GM15510 (cell line): Measurements from ENCODE around the gene DHCR7.

Experiments used
- POLR2A ChIP-seq: IDR thresholded peaks from 3 replicates; pipeline ENCODE4 v1.6.1; 2011; ENCODE audit warnings: borderline replicate concordance; ENCODE audit not compliant: insufficient read length; ENCODE audit errors: extremely low read depth

DHCR7 gene

DNA sequence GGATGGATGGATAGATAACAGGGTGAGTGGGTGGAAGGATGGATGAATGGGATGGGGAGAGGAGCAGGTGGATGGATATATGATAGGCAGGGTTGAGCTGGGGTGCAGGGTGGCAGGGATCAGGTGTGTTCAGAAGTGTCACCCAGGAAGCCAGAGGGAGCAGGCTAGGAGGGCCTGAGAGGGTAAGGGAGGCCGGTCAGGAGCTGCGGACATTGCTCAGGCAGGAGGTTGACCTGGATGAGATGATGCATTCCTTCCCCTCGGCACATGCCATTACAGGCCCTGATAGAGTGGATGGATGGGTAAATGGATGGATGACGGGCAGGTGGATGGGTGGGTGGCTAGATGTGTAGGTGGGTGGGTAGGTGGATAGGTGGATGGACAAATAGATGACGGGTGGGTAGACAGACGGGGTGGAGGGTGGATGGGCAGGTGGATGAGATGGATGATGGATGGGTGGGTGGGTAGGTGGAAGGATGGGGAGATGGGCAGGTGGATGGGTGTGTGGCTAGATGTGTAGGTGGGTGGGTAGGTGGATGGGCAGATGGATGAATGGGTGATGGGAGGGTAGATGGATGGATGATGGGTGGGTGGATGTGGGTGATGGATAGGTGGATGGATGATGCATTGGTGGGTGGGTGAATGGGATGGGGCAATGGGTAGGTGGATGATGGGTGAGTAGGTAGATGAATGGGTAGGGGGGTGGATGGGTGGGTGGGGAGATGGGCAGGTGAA, 8.0 kb downstream of the DHCR7 start:
- TF ChIP-seq POLR2A = no peak

DNA sequence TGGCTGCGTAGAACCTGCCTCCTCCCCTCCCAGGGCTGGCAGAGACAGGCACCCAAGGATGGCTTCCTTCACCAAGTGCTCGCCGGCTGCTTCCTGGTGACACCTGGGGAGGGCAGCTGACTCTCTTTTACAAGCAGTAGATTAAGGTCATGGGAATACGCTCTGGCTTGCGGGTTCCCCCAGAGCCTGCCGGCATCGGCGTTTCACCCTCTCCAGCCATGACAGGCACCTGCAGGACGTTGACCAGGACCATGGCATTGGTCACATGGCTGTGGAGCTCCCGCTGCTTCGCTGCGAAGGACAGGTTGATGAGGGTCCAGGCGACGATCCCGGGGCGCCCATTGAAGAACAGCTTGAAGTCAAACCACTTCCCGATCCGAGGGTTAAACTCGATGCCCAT, 9.5 kb downstream of the DHCR7 start:
- no peak for TF ChIP-seq POLR2A

DNA sequence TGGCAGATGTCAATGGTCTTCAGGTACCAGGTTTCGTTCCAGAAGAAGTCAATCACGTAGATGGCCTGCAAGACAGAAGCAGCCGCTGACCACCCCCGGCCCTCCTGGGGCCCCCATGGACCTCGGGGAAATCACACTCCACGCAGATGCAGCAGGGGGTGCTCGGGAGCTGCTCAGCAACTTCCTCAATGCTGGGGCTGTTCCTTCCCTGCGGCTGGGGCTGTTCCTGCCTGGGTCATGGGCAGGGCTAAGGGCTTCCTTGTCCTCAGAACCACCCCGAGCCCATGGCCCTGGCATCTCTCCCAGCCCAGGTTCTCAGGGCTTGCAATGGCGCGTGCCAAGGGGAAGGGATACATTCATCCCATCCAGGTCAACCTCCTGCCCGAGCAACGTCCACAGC, 10.3 kb downstream of the DHCR7 start:
- TF ChIP-seq POLR2A = no peak

DNA sequence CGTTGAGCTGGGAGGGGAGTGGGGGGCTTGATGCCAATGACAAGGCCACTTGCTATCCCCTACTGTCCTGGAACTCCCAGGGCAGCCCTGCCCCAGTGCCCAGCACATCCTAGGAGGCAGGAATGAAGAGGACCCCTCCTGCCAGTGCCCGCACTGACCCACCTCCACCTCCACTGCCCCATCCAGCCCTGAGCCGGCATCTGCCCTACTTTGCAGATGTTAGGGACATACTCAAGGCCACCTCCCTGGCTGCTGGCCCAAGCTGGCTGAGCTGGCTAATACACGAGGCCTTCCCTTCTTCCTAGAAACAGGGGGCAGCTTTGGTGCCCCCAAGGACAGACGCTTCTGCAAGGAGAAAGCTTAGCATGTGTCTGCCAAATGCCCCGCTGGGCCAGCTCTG, 10.8 kb downstream of the DHCR7 start:
- no peak for TF ChIP-seq POLR2A

DNA sequence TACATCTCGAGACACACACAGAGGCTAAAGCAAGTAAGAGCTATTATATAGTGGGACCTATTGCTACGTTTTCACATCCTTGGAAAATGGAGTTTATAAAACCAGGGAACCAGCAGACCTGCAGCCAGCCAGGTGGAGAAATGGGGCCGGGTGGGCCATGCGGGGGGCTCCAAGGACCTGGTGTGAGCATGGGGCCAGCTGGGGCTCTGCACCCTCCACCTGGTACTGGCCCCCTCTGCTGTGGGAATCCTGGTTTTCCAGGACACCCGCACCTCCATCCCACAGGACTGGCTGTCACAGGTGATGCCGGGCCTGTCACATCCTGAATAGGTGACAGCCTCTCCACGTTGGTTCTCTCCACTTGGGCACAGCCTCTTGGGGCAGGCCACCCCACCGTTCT, 11.3 kb downstream of the DHCR7 start:
- TF ChIP-seq POLR2A = no peak

DNA sequence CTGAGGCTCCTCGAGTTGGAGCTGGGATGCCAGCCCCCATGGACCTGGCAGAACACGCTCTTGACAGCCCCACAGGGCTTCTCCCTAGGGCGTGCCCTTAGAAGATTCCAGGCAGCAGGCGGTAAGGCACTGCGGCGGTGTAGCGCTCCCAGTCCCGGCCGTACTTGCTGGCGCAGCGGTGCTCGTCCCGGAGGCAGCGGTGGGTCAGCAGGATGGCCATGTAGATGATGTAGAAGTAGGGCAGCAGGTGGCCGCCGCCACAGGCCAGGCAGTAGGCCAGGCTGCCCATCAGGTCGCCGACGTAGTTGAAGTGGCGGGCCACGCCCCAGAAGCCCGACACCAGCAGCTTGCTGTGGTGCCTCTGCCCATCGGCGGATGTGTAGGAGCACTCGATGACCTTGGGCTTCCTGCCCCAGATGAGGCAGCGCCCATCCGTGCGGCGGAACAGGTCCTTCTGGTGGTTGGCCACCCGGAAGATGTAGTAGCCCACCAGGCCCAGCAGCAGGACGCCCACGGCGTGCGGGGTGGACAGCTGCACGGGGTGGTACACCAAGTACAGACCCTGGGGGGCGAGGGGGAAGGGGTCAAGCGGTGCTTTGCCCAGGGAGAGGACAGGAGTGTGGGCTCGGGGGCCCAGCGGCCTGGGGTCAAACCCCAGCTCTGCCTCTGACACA, 12.8 kb downstream of the DHCR7 start:
- no peak for TF ChIP-seq POLR2A

DNA sequence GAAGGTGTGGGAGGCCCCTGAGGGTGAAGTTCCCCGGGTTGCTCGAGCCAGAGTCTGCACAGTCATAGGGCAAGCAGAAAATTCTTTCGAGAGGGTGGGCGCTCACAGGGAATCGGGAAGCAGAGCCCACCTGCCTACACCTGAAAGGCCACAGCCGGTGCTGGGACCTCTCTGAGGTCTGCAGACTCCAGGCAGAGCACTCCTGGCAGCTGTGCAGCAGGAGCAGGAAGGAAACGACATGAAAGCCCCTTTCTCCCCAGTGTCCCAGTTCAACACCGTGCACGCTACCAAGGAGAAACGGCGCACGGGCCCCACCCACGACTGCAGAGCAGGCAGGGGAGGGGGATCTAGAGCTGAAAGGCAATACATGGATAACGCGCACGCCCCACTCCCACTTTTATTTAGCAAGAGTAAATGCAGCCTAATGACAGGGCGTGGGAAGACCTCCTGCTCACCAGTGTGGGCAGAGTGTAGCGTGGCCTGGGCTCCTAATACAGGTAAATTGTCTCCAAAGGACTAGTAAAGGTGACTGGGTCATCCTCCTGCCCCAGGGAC, 13.5 kb downstream of the DHCR7 start:
- no peak for TF ChIP-seq POLR2A

DNA sequence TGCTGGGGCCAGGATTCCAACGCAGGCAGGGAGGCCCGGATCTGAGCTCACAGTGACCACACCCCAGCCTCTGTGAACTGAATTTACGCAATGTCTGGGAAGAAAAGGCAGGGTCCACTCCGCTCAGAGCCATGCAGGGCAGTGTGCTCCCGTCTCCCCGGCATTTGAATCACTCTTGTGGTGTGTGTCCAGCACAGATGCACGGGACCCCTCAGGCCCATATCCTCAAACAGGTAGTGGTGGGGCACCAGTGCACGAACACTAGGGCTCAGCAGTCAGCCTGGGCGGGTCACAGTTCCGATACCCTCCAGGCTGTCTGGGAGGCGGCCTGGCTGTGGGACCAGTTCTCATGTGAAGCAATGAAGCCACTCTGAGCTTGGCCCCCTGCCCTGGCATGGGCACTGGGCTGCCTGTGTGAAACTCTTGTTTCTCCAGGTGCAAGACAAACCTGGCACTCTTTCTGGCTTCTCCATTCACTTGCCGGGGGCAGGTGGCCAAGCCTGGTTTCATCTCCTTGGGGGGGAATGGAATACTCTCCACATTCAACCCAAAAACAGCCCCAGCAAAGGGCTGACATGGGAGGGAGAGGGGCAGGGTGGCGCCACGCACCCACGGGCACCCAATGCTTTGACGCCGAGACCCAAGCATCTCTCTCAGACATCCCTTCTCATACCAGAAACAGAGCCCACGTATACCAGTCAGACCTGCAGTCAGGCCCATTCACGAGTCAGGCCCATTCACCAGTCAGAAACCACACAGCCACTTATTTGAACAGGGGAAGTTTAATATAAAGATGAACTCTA, 14.3 kb downstream of the DHCR7 start:
- no peak for TF ChIP-seq POLR2A

DNA sequence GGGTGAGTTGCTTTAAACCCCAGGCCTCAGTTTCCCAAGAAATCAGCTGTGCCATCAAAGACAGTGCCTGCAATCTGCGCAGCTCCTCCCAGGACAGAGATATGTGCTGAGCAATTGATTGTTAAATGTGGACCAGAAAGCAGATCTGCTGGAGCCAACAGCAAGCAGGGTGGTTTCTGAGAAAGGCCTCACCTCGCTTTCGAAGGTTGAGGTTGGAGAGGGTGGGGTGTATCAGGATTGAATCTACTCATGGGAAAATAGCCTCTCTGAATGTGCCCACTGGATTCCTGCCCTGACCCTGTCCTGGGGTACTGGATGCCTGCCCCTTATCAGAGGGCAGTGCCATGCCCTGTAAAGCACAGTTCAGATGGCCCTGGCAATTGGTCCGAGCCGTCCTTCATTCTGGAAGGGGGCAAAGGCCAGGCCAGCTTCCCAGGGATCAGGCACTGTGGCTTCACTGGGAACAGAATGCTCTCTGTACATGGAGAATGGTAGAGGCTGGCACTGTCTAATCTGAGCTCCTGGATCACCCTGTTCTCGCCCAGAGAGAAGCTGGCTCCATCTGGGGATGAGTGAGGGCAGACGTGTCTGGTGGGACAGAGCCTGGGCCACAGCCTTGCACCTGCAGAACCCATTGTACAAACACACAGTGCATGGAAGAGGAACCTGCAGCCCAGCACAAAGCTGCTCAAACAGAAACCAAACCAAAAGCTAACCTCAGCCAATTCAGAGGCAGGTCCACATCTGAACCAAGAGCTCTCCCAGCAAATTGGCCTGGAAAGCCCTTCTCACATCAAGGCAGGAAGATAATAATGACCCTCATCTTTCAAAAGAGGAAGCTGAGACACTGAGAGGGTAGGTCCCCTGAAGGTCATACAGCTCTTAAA, 15.2 kb downstream of the DHCR7 start:
- no peak for TF ChIP-seq POLR2A

DNA sequence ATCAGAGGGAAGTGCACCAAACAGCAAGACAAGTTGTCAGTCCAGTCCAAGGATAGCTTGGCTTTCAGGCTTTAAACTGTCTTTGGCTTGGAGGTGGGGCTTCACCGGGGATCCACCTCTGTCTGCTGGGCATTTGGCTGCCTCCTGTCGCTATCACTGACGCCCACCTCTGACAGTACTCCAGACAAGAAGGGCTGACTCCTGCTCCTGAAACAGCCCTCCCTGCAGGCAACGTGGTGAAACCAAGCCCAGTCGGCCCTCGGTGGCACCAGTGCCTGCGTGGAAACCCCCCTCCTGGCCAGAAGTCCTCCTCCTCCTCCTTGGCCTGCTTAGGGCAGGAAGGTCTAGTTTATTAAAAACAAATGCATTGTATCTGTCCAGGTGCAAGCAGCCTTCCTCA, 16.9 kb downstream of the DHCR7 start:
- no peak for TF ChIP-seq POLR2A

DNA sequence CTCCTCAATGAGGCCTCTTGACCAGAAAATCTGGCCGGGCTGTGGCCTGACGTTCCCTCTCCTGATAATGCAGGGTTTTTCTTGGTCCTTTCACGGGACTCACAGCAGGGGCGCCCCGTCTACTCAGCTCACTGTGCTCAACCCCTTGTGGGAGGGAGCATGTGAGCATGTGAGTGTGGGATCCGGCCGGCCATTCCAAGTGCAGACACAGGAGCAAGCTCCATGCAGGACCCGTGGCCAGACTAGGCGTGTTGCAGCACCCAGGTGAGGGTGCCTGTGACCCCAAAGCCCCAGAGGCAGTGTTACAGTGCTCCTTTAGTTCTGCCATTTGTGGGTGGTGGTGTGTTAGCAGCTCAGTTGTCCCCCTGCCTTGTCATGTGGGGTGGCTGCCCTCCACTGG, 18.0 kb downstream of the DHCR7 start:
- TF ChIP-seq POLR2A = no peak

DNA sequence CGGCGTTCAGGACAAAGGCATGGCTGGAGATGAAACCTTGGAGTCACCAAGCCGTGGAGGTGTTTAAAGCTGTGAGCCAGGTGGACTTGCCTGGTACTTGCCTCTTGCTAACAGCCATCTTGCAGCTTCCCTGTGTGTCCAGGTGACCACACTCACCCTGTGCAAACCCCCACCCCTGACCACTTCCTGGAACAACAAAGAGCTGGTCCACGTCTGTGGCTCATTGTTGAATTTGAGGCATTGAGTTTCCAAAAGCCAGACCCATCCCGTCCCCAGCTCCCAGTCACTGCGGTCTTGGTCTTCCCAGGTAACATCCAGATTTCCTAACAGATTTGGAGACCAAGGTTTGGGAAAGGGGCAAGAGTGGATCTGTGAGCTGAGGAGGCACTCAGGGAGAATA, 18.5 kb downstream of the DHCR7 start:
- no peak for TF ChIP-seq POLR2A

DNA sequence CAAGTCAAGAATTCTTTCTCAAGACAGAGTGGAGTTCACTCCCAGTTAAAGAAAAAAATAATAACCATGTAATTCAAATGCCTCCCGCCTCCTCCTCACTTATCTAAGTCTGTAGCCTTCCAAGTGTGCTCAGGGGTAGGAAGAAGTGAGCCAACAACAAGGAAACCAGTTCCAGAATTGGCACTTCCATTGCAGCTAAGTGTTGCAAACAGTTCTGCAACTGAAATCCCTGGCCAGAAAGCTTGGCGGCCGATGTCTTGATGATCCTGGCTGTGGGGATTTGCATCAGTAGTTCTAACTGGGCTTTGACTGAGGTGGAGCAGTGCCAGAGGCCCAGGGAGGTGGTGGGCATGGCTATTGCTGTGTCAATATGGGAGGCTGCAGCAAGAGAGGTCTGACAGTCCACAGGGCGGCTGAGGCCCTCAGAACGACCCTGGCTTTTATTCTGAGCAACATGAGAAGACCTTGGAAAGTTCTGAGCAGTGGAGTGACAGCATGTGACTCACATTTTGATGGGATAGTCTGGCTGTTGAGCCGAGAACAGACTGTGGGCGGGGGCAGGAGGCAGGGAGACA, 19.2 kb downstream of the DHCR7 start:
- no peak for TF ChIP-seq POLR2A

DNA sequence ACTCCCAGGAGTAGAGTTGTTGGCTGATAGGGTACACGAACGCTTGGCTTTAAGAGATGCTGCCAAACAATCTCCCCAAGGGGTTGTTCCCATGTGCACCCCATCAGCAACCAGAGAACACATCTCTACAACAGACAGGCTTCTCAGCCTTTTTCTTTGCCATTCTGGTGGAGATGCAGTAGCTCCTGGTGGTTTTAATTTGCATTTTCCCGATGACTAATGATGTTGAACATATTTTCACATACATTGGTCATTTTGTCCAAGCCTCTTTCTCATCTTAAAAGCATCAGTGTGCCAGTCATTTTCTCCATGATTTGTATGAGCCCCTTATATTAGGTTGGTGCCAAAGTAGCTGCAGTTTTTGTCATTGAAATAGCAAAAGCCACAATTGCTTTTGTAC, 21.8 kb downstream of the DHCR7 start:
- no peak for TF ChIP-seq POLR2A
